ENCODE data around the gene ZGPAT.

ZGPAT gene

DNA sequence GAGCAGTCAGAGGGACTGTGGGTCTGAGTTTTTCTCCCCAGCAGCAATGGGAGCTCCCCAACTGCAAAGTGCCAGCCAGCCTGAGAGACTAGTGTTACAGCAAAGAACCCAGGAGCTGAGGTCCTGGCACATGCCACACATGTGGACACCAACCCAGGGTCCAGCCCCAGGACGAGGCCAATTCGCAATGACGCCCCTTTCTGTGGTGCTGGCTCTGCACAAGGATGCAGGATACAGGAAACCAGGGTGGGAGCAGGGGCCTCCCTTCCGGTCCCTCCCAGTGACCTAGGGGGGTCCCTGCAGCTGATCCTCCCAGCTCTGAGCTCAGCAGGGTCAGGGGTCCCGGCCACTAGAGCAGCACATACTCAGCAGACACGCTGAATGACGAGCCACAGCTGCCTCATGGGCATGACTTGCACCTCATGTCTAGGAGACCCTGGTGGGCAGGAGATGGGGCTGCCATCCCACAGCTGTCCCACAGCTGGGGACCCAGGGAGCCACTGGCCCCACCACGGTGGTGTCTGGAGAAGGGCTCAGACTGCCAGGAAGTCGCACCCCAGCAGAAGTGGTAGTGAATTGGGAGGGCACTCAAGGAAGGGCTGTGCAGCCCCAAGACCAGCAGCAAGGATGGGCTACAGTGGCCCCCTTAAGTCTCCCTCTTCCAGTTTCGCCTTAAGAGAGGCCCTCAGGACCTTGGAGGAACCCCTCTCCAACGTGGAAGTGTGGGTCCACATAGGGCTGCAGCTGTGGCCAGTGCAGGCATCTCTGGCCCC, 3.7 kb upstream of the ZGPAT start:
- H3K4me3 ChIP-seq (ENCODE audit: low read depth, low read length), result no peak overlapping the region
- TF ChIP-seq, protein P1, sequence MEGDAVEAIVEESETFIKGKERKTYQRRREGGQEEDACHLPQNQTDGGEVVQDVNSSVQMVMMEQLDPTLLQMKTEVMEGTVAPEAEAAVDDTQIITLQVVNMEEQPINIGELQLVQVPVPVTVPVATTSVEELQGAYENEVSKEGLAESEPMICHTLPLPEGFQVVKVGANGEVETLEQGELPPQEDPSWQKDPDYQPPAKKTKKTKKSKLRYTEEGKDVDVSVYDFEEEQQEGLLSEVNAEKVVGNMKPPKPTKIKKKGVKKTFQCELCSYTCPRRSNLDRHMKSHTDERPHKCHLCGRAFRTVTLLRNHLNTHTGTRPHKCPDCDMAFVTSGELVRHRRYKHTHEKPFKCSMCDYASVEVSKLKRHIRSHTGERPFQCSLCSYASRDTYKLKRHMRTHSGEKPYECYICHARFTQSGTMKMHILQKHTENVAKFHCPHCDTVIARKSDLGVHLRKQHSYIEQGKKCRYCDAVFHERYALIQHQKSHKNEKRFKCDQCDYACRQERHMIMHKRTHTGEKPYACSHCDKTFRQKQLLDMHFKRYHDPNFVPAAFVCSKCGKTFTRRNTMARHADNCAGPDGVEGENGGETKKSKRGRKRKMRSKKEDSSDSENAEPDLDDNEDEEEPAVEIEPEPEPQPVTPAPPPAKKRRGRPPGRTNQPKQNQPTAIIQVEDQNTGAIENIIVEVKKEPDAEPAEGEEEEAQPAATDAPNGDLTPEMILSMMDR (IDR thresholded peaks at IDR 0.05; ENCODE audit: low read depth, low read length), result no peak

GRCh38 chr20:63704749-63705117, 3.1 kb upstream of the ZGPAT start:
- TF ChIP-seq, protein P1 (IDR thresholded peaks at IDR 0.05; ENCODE audit: low read depth, low read length), result no peak
- no peak overlapping the region for H3K4me3 ChIP-seq (ENCODE audit: low read depth, low read length)

DNA sequence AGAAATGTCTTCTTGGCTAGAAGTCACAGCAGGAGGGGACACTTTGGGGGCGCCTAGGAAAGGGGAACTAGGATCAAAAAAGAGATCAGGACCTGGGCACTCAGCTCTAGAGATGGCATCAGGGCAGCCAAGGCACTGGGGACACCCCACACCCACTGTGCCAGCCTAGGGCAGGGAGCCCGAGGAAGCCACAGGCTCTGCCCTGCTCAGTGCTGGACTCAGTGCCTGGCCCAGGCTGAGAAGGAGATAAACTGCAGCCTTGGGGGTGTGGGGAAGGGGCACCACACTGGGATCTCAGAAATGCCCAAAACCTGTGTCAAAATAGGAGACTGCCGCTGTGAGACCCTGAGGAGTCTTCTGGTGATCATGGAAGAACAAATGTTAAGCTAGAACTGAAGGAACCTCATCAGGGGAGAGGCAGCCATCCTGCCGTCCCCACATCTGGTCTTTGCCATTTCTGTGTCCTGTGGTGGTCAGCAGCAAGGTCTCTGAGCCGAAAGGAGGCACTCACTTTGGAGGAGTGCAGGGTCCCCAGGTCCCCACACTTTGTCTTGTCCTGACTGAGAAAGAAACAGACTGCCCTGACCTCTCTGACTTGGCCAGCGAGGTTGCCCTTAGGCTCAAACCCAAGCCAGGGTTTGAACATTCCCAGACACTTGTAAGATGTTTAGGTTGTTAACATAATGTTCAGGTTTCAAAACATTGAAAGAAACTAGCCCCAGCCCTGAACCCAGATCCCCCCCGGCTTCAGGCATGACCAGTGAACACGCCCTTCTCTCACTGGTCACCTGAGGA, 2.4 kb upstream of the ZGPAT start:
- TF ChIP-seq, protein P1 (IDR thresholded peaks at IDR 0.05; ENCODE audit: low read depth, low read length), result no peak
- H3K4me3 ChIP-seq (ENCODE audit: low read depth, low read length), result no peak overlapping the region

GRCh38 chr20:63706027-63706695, 1.7 kb upstream of the ZGPAT start:
- TF ChIP-seq, protein P1 (IDR thresholded peaks at IDR 0.05; ENCODE audit: low read depth, low read length), result no peak
- H3K4me3 ChIP-seq (ENCODE audit: low read depth, low read length), result peak overlapping the region; percentile 87

- TF ChIP-seq, protein P1 (IDR thresholded peaks at IDR 0.05; ENCODE audit: low read depth, low read length), result no peak
- H3K4me3 ChIP-seq (ENCODE audit: low read depth, low read length), result peak overlapping the region; percentile 87
Measured at GRCh38 chr20:63706852-63707557, 834 bp upstream of the ZGPAT start.

DNA sequence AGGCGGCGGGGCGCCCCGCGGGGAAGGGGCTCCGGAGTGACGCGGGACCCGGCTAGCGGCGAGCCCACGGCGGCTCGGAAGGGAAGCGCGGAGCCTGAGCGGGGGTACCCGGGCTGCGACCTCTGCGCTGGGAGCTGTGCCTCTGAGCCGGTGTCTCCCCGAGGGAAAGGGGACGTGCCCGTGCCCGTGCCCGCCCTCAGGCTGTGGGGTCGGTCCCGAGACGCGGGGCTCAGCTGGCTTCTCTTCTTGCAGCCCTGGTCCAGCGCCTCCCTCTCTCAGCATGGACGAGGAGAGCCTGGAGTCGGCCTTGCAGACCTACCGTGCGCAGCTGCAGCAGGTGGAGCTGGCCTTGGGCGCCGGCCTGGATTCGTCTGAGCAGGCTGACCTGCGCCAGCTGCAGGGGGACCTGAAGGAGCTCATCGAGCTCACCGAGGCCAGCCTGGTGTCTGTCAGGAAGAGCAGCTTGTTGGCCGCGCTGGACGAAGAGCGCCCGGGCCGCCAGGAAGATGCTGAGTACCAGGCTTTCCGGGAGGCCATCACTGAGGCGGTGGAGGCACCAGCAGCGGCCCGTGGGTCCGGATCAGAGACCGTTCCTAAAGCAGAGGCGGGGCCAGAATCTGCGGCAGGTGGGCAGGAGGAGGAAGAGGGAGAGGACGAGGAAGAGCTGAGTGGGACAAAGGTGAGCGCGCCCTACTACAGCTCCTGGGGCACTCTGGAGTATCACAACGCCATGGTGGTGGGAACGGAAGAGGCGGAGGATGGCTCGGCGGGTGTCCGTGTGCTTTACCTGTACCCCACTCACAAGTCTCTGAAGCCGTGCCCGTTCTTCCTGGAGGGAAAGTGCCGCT, 686 bp downstream of the ZGPAT start:
- H3K4me3 ChIP-seq (ENCODE audit: low read depth, low read length), result peak overlapping the region; percentile 87
- TF ChIP-seq, protein P1 (IDR thresholded peaks at IDR 0.05; ENCODE audit: low read depth, low read length), result no peak

All from WI38 (cell line).